Activated CD8-positive, alpha-beta memory T cell treated with anti-CD3 and anti-CD28 coated beads, Interleukin-2, amount 50 U/mL, for 1 hour (primary cell): ENCODE results near the gene LAMA2.

ENCODE experiments used
- DNase-seq: peaks from one replicate; pipeline ENCODE4 v3.0.0-alpha.2; 2020; ENCODE audit errors: extremely low read depth

The LAMA2 gene

DNA sequence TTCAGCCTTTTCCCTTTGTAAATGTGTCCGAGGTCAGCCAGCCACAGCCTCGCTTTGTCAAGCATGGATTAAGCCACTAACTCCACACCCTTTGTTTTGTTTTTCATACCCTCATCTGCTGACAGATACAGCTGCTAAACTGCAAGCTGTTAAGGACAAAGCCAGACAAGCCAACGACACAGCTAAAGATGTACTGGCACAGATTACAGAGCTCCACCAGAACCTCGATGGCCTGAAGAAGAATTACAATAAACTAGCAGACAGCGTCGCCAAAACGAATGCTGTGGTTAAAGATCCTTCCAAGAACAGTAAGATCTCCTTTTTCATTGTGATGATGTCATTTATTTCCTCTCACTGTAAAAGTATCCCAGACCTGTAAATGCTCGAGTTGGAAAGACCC lies 557.8 kb downstream of the LAMA2 start:
- no peak for DNase-seq

DNA sequence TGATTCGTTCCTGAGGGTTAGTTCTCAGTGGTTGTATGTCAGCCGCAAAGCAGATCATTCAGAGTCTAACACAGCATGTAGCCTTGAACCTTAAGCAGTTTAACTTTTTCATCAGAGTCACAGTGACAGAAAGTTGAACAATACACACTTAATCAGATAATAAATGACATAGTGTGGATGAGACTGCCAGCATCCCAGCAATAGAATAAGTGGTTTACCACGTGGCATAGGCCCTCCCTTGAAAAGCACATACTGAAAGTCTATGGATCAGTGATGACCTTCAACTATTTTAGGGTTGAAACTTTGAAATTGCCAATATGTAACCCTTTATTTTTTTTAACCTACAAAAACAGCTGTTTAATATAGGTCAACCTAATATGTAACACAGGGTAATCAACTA lies 561.7 kb downstream of the LAMA2 start:
- DNase-seq = no peak

DNA sequence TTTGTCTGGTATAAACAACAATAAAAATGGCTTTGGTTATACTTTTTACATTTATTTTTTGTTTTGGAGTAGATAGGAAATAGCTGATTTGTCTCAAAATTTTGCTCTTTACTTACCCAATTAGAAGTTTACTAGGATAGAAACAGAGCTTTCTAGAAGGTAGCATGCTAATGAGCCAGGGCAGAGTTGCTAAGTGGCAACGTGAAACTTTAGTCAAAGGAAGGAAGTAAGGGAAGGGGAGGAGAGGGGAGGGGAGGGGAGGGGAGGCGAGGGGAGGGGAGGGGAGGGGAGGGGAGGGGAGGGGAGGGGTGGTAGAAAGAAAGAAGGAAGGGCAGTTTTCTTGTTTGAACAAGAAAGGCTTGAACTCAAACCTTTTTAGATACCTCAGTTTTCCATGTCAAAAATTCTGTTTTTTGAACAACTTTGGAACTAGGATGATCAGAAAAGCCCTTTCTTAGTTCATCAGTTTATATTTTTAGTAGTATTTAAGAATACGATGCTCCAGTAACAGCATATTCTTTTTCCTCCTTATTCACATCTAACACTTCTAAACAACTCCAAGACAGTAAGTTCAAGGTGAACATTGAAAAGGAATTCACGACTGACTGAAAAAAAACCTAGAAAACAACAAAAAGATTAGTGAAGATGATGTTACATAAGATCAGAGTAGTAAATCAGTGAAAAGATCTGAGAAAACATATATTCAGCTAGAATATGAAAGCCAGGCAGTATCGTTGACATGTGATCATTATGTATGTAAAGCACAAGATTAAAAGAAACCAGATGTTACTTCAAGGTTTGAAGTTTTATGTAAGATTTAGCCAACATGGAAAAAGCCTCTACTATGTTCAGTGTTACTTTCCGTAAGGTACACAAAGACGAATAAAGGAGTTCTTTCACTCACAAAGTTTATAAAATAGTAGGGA lies 563.6 kb downstream of the LAMA2 start:
- DNase-seq = no peak

DNA sequence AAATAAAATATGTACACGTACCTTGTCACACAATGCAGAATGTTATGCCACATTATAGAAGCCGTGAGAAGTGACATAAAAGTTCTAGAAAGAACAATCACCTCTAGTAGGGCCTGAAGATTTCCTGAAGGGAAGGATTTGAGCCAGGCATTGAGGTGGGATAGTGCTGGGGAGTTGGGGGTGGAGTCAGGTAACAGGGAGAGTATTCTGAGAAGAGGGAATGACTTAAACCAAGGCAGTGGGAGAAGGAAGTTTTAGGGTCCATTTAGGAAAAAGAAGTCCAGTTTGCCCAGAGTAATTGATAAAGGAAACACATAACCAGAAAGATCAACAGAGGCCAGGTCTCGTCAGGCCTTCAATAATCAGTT lies 564.2 kb downstream of the LAMA2 start:
- no peak for DNase-seq

DNA sequence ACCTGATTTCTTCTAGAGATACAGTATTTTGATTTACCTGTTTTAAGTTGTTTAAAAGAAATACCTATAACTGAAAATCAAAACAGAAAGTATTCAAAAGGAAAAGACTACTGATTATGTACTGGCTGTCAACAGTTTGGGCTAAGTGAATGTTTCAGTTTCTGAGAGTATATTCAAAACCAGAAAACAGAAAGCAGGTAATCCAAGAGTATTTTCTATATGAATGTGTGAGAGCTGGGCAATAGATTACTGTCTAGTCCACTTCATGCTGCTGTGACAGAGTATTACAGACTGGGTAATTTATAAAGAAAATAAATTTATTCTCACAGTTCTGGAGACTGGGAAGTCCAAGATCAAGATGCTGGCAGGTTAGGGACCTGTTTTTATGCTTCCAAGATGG lies 566.0 kb downstream of the LAMA2 start:
- no peak for DNase-seq

DNA sequence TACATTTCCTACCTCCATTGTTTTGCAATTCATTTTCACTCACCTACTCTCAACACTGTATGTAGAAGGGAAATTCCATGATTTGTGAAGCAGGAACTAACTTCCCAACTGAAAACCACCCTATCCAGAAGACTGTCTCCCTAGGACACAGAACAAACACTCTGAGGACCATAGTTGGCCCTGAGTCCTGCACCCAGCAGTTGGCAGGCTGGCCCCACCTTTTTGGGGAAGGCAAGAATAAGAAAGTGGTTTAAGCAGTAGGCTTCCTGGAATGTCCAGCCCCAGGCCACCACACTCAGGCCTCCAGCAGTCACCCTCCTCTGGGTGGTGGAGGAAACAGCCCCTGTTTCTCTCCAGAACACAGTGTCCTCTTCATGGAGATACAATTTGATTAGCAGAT lies 568.2 kb downstream of the LAMA2 start:
- DNase-seq = no peak

DNA sequence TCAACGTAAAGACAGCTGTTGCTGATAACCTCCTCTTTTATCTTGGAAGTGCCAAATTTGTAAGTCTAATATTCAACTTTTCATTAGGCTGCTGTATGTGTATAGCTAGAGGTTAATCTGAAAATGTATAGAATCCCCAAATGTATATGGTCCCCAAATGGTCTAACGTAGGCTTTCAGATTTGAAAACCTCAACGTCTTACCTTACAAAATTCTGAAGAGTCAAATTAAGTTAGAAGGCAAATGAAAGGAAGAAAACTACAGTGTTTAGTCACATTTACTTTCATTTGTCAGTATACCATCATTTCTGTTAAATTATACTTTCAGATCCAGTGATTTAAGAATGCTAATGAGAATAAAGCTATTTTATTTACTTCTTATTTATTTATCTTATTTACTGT lies 570.1 kb downstream of the LAMA2 start:
- no peak for DNase-seq

DNA sequence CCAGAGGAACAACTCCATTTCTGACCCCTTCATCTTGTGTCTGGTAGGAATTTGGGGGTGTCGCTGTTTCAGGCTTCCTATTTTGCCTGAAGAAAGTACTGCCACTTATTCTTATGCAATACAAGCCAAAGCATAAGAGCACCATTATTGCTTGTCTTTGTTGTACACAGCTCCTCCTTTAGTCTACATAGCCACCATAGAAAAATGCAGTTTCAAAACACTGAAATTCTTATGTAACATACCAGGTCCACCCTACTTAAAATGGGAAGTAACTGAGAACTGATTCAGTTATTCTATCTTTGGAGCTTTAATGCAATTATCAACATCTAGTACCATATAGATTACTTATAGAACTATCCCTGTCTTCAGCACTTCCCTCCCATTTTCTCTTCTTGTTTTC lies 571.5 kb downstream of the LAMA2 start:
- DNase-seq = no peak

DNA sequence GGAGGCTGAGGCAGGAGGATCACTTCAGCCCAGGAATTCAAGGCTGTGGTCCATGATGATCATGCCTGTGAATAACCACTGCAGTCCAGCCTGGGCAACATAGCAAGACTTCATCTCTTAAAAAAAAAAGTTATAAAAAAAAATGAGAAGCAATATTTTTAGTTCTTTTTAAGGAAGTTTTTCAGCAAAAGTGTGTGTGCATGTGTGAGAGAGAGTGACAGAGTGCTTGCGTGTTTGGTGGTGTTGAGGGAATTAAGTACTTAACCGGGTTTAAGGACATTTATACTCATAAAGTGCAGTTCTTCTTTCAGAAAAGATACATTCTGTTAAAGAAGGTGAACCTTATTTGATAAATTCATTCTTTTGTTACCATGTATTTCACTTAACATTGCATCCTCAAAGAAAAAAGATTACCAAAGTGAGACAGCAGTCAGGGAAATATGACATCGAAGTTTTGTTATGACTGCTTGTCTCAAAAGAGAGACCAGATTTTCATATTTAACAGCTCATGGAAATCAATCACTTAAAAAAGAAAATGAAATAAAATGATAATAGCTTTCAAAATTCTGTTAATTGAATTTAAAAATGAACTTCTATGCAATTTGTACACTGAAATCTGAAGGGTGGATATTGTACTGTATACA lies 572.3 kb downstream of the LAMA2 start:
- DNase-seq = no peak

DNA sequence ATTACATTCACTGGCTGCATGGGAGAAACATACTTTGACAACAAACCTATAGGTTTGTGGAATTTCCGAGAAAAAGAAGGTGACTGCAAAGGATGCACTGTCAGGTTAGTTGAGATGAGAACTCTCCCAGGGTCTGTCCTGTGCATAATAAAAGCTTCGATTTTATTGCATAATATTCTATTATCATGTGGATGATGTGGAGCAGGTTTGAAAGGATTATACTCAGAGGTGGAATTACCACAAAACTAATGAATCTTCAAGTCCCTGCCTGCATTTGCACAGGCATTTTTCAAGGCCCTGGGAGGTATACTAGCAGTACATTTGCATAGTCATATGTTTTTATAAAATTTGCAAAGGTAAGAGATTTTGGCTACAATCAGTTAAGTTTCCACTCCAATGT lies 577.3 kb downstream of the LAMA2 start:
- DNase-seq = no peak

DNA sequence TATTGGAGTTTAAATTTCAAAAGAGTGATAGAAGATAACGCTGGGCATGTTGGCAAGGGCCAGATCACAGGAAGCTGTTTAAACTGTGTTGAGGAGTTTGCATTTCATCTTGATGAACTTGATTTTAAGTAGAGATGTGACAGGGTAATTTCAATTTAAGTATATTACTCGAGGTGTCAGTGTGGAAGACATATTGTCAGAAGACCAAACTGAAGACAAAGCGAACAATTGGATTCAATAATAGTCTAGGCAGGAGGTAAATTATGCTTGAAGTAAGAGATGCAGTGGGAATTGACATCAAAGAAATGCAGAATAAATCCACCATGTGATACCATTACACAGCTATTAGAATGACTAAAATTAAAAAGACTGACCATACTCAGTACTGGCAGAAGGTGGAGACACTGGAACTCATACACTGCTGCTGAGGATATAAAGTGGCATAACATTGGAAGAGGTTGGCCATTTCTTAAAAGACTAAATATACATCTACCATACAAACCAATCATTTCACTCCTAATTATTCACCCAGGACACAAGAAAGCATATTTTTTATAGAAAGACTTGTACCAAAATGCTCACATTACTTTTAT lies 586.2 kb downstream of the LAMA2 start:
- DNase-seq = no peak

DNA sequence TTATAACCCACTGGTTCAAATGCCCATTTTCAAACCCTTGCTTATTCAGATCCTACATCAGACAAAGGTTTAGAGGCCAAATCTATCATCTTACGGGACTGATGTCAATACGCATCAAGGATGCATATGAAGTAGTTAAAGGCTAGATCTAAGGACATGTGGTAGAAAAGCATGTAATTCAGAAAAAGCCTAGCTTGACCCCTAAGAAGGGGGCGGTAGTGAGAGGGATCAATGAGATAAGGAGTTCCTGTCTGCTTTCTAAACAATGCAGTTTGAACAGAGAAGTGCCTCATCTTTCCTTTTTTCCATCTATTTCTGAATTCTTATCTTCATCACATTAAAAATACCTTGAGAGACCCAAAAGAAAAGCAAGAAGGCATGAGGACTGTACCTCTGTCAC lies 589.3 kb downstream of the LAMA2 start:
- no peak for DNase-seq

DNA sequence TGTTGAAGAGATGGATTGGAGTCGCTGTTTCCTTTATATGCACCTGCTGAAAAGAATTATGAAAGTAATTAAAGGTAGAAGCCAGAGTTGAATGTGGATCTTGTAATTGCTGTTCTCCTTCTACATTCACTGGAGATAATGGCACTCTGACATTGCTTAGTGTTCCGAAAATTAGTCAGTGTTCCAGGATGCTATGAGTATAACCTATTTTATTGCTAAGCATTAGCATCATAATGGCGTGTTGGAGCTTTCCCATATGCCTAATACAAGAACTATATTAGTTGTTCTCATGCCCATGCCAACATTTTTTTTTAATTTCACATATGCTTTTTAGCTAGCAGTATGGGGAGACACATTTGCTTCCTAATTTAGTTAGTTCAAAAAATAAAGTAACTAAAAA lies 590.6 kb downstream of the LAMA2 start:
- DNase-seq = no peak

DNA sequence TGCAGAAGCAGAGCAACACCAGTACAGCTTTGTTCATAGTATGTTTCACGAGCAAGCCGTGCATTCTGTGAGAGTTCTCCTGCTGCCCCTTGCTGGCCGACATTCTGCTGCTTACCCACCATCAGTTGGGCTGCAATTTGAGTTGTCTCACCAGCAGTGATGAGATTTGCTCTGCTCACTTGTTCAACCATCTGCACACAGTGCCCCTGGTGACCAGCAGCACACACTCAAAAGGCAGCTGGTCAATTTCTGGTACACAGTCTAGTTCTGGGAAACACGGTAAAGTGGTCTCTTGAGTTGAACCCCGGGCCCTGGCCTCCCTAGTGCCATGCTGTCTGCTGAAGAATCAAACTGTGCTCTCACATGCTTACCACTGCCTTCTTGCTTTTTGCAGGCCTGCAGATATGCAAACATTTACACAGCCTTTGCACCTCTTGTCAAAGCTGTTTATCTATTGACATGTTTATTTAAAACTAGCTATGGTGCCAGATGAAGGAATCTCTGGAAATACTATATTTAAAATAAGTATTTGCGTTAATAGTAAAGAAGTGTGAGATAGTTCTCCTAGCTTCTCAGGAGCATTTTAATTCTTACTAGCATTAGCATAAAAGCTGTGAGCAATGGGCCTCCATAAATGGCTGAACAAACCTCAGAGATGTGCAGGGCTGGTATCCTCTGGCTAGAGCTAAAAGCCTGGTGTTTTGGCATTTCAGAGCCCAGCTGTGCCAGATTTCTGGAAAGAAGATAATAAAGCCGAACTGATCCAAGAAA lies 592.7 kb downstream of the LAMA2 start:
- no peak for DNase-seq

DNA sequence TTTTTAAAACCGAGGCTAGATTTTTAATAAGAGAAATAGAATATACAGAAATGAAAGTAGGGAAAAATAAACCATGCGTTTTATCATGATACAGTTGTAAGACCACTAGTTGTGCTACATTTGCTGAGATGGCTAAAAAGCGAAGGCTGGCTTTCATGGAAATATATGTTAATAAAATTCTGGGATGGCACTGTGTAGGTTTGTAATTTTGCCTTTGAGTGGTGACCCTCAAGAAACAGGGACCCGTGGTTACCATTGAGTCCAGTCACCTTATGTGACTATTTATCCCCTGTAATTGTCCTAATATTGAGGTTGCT lies 593.3 kb downstream of the LAMA2 start:
- DNase-seq = no peak

DNA sequence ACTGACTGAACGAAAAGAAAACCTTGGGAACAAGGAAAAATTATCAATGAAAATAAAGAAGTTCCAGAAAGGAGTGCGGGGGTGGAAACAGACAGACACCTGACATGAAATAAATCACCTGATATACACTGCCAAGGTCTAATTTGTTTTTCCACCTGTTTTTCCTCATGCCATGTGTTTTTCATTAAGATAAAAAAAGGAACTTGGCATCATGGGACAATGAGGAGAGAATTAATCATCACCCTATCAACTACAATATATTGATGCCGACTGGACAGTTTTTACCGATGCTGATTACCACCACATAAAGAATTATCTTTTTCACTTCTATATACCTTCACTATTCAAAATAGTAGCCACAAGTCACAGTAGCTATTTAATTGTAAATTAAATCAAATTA lies 593.9 kb downstream of the LAMA2 start:
- no peak for DNase-seq

DNA sequence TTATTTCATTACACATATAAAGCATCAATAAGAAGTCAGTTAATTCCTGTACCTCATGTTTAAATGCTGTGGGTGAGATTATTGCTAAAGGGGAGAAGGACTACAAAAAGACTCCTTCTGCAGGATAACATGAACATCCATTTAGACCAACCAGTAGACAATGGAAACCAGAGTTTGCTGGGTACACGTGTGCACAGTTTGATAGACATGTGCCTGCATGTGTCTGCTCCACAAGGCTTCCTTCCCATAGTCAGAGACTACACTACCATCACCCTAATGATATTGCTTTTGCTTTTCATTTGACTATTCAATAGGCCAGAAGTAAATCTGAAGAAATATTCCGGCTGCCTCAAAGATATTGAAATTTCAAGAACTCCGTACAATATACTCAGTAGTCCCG lies 595.4 kb downstream of the LAMA2 start:
- no peak for DNase-seq

DNA sequence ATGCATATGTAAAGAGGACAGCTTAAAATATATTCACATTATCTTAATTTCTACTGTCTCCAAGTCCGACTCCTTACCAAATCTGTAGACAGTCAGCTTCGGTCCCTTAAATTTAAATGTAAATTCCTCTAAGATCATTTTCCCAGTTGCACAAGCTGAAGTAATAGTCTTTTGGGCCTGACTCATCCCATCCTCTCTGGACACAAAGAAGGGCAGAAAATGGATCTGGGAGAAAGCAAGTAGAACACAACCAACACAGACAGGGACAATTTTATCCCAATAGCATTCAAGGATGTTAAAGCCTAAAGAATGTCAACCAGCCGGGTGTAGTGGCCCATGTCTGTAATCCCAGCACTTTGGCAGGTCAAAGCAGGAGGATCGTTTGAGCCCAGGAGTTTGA lies 598.8 kb downstream of the LAMA2 start:
- DNase-seq = no peak

DNA sequence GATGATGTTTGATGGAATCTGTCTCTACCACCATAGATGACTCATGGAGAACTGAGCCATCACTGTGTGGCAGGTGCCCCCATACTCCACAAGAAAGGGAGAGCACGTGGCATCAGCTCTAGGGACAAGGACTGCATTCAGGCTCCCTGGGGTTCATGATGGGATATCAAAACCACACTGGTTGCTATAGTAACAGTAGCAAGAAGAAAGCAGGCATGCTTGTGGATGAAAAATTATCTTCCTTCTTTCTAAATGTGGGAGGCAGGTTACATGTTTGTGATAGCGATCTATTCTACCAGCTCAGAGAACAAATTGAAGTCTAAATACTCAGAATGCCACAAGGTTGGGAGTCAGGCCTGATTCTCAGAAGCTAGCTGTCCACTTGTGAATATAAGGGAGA lies 602.8 kb downstream of the LAMA2 start:
- DNase-seq = no peak

DNA sequence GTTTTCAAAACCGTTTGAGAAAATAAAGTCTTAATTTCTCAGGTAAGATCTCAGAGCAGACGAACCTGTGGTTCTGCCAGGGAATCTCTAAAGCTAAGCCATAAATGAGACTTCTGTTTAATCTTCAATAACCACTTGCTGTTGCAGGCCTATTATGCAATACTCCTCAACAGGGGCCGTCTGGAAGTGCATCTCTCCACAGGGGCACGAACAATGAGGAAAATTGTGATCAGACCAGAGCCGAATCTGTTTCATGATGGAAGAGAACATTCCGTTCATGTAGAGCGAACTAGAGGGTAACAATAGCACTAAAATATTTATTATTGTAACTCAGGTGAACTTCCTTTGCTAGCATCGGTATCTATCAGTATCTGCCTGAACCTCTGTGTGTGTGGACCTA lies 603.4 kb downstream of the LAMA2 start:
- no peak for DNase-seq

DNA sequence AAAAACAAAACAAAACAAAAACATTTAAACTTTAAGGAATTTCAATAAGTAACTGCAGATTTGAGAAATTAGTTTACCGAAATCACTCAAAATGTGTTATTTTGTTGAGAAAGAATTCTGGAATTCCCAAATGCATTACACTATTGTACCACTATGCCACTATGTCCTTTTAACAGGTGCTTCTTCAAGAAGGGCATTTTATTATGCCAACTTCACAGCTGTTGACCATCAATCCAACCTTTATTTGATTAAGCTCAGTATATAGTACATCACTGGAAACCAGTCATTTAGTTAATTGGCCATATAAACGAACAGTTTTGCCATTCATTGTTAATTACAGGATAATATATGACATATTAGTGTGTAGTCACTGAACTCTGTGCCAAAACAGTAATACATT lies 605.4 kb downstream of the LAMA2 start:
- no peak for DNase-seq

DNA sequence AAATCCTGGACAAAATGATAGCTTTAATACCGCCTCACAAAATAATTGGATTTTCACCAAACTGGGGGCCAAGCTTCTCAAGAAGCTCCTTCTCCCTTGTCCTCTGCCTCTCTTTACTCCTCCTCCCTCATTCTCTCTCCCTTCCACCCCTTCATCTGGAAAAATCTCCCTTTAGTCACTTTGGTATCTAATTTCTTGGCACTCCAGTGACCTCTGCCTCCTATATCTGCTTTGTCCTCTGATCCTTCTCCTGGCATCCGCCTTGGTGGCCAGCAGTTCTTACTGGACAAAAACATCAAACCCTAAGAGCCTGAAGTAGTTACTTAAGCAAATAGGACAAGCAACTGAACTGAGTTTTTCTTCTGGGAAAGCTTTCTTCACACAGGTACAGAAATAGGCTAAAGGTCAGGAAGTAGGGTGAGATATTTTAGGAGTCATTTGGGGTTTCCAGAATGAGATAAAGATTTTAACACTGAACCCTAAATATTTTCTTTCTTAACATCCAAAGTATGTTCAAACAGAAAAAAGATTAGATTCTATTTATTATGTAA lies 606.4 kb downstream of the LAMA2 start:
- DNase-seq = no peak
